Measurements from ENCODE around the gene AGAP1.

DNA sequence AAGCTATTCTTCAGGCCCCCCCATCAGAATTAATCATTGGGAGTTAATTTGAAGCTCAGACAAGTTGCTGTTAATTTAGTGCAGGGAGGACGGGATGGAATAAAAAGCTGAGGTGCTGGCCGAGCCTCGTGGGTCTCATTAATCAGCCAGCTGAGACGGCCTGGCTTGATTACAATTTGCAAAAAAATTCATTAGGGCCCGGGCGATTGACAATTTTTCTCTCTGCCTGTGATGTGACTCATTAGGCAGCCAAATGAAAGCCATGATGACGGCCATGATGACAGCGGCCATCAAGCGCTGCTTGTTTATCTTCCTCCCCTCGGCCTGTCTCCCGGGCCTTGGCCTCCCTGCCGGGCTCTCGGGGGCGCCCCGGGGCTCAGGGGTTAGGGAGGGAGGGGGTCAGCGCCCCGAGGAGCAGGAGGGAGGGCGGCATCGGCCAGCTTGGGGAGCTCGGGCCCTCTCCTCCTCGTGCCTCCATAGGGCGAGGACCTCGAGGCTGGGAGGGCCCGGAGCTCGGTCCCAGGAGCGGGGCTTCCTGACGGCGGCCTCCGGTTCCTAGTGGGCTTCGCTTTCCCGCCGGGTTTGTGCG is 669.1 kb downstream of the AGAP1 start:
- TF ChIP-seq, protein P1, sequence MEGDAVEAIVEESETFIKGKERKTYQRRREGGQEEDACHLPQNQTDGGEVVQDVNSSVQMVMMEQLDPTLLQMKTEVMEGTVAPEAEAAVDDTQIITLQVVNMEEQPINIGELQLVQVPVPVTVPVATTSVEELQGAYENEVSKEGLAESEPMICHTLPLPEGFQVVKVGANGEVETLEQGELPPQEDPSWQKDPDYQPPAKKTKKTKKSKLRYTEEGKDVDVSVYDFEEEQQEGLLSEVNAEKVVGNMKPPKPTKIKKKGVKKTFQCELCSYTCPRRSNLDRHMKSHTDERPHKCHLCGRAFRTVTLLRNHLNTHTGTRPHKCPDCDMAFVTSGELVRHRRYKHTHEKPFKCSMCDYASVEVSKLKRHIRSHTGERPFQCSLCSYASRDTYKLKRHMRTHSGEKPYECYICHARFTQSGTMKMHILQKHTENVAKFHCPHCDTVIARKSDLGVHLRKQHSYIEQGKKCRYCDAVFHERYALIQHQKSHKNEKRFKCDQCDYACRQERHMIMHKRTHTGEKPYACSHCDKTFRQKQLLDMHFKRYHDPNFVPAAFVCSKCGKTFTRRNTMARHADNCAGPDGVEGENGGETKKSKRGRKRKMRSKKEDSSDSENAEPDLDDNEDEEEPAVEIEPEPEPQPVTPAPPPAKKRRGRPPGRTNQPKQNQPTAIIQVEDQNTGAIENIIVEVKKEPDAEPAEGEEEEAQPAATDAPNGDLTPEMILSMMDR (IDR thresholded peaks at IDR 0.05) = no peak
- no peak for TF ChIP-seq POLR2A (IDR thresholded peaks at IDR 0.05)

Measured in uterus (tissue), 2 donors.